ENCODE results near the gene SLC46A2. TPM values are rescaled to one million over a fixed set of nuclear protein-coding genes. Genes with fewer than 3 reads are reported as not detected.
A peak's percentile ranks its signal among the peaks of the same experiment; 100 is the strongest.

Gene SLC46A2
- total RNA-seq, 3 donors from 2014 or later, result 0.16 TPM; not detected in 2

- no peak for DNase-seq
- no peak for TF ChIP-seq CTCF (IDR thresholded peaks at IDR 0.05)
- H3K4me3 ChIP-seq, result no peak overlapping the region
- intact Hi-C loops (cut with DNase I, micrococcal nuclease), result no loop called here
- H3K4me1 ChIP-seq (ENCODE audit: low read depth), result no peaks in the 10 kb centered on the region
- H3K36me3 ChIP-seq (ENCODE audit: low read depth), result no peaks in the 10 kb centered on the region
- peak; percentile 46 for ATAC-seq
- no peaks in the 10 kb centered on the region for H3K9me3 ChIP-seq
These were observed 32.0 kb downstream of the SLC46A2 start for GRCh38 chr9:112858625-112859147.

GRCh38 chr9:112858005-112858404 lies 32.7 kb downstream of the SLC46A2 start:
- H3K4me1 ChIP-seq (ENCODE audit: low read depth), result no peaks in the 10 kb centered on the region
- ATAC-seq, result no peak
- TF ChIP-seq CTCF (IDR thresholded peaks at IDR 0.05), result no peak

GRCh38 chr9:112856843-112857242 lies 33.8 kb downstream of the SLC46A2 start:
- H3K9me3 ChIP-seq, result no peaks in the 10 kb centered on the region
- no peak for ATAC-seq
- no peaks in the 10 kb centered on the region for H3K36me3 ChIP-seq (ENCODE audit: low read depth)
- H3K4me1 ChIP-seq (ENCODE audit: low read depth), result no peaks in the 10 kb centered on the region
- no peak for TF ChIP-seq CTCF (IDR thresholded peaks at IDR 0.05)
- intact Hi-C loops (cut with DNase I, micrococcal nuclease), result no loop called here
- H3K4me3 ChIP-seq, result no peak overlapping the region
- no peak for DNase-seq

More at GRCh38 chr9:112858005-112858404, 32.7 kb downstream of the SLC46A2 start:
- no peak for DNase-seq
- H3K36me3 ChIP-seq (ENCODE audit: low read depth), result no peaks in the 10 kb centered on the region
- intact Hi-C loops (cut with DNase I, micrococcal nuclease), result no loop called here
- no peak overlapping the region for H3K4me3 ChIP-seq
- no peaks in the 10 kb centered on the region for H3K9me3 ChIP-seq

GRCh38 chr9:112856200-112856599 lies 34.5 kb downstream of the SLC46A2 start:
- no peak for TF ChIP-seq CTCF (IDR thresholded peaks at IDR 0.05)
- intact Hi-C loops (cut with DNase I, micrococcal nuclease), result no loop called here
- ATAC-seq (no peak), DNase-seq (no peak)
- no peaks in the 10 kb centered on the region for H3K4me1 ChIP-seq (ENCODE audit: low read depth)
- H3K9me3 ChIP-seq, result no peaks in the 10 kb centered on the region
- H3K4me3 ChIP-seq, result no peak overlapping the region
- H3K36me3 ChIP-seq (ENCODE audit: low read depth), result no peaks in the 10 kb centered on the region

GRCh38 chr9:112854657-112855056 lies 36.0 kb downstream of the SLC46A2 start:
- ATAC-seq, result no peak
- no peaks in the 10 kb centered on the region for H3K36me3 ChIP-seq (ENCODE audit: low read depth)
- intact Hi-C loops (cut with DNase I, micrococcal nuclease), result no loop called here

More at GRCh38 chr9:112854657-112855056, 36.0 kb downstream of the SLC46A2 start:
- no peaks in the 10 kb centered on the region for H3K9me3 ChIP-seq
- no peak for DNase-seq
- no peaks in the 10 kb centered on the region for H3K4me1 ChIP-seq (ENCODE audit: low read depth)
- no peak overlapping the region for H3K4me3 ChIP-seq
- TF ChIP-seq CTCF (IDR thresholded peaks at IDR 0.05), result no peak

All from mucosa of descending colon (tissue), 3 donors.